Measurements from ENCODE around the gene CTSE.
"Not testable (repeated sequence)": the region's sequence is repeated elsewhere in the genome, so short reads cannot be mapped to it uniquely, and the experiment has no call there.

CTSE gene

DNA sequence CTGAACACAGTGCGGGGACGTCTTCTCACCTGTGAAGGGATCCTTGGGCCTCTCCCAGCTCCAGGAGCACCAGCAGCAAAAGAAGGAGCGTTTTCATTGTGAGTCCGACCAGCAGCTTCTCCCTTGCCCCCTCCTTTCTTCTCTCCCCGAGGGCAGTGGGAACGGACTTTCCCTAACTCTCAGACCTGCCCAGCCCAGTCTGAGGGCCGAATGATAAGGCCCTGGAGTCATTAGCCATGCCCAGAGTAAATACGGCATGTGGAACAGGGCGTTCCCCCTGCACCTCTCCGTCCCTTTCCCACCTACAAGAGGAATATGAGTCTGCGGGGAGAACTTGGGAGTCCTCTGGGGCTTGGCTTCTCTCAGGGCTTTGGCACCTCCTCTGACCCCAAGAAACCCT, at the start of gene CTSE:
TSS of gene CTSE (minus strand) at position 201 of the 400 bp plus-strand sequence. CDS start at position 97, 104 bp downstream.
- no peak for DNase-seq (ENCODE audit: low read depth)
- no peak within 1 kb of the TSS for H3K4me3 ChIP-seq (ENCODE audit: low read depth, low read length)

DNA sequence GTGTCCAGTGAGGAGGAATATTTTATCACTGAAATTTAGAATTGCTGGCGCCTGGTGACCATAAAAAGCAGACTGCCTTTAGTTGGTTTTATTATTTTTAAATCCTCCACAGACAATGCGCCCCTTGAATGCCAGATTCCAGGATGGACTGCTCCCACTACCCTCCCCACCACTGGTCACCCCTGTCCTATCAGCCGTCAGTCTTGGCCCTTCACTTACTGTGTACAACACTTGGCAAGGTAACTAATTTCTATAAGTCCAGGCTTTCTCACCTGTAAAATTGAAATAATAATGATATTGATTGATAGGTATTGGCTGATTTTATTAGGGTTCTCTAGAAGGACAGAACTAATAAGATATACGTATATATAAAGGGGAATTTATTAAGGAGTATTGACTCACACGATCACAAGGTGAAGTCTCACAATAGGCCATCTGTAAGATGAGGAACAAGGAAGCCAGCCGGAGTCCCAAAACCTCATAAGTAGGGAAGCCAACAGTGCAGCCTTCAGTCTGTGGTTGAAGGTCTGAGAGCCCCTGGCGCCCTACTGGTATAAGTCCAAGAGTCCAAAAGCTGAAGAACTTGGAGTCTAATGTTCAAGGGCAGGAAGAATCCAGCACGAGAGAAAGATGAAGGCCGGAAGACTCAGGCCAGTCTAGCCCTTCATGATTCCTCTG, 47.1 kb upstream of the CTSE start:
- H3K4me3 ChIP-seq (ENCODE audit: low read depth, low read length): no peak overlapping the region
- DNase-seq (ENCODE audit: low read depth): no peak

- no peak overlapping the region for H3K4me3 ChIP-seq (ENCODE audit: low read depth, low read length)
- DNase-seq (ENCODE audit: low read depth): no peak
These were observed 44.6 kb upstream of the CTSE start for GRCh38 chr1:206068314-206068713.

DNA sequence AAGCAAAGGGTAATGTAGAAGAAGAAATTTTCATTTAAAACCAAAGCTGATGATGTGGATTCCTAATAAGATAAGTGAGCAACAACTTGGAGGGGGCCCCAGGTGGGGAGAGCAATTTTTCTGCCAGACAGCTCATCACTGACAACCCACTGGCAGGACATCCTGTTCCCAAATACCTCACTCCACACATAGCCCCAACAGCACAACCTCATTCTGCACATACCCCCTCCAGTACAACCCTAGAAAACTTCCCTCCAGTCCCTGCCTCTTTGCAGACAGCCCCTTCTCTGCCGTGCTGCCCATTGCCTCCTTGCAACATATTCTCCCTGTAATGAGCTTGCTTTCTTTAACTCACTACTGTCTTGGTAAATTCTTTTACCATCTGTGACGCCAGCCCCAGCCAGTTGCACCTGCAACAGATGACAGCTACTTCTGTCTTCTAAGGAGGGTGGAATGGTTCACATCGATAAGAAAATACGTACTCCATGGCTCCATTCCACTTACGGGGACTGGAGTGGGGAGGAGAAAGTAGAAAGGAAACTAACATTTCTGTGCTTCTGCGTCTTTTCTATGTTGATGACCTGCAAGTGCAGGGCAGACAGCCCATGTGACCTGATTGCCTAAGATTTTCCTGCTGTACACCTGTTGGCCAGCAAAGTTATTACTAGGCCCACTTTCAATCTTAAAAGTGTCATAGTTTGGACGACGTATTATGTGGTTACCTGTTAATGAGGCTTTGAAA, 44.0 kb upstream of the CTSE start:
- H3K4me3 ChIP-seq (ENCODE audit: low read depth, low read length): no peak overlapping the region
- peak; percentile 31 for DNase-seq (ENCODE audit: low read depth)

- H3K4me3 ChIP-seq (ENCODE audit: low read depth, low read length): no peak overlapping the region
- no peak for DNase-seq (ENCODE audit: low read depth)
These were observed 42.9 kb upstream of the CTSE start for GRCh38 chr1:206066479-206067171.

DNA sequence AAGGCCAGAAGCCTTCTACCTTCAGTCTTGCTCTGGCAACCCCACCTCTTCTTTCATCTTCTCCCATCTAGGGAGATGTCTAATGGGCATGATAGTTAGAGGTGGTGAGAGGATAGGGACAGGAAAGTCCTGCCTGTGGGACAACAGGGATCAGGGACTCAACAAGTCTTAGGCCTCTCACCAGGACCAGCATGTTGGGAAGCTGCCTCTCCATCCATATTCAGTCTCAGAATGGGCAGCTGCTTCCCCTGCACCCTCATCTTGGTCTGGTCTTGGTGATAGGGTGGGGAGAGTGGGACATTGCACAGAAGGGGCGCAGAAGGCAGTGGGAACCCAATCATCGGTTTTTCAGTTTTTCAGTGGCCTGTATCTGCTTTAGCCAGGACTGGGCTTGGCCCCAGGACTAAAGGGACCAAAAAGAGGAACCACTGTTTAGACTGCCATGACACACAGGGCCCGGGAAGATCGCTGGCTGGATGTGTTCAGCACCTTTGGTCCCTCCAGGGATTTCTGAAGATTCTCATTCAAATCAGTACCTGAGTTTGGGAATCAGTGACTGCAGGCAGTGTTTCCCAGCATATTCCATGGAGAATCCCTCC, 42.0 kb upstream of the CTSE start:
- no peak for DNase-seq (ENCODE audit: low read depth)
- H3K4me3 ChIP-seq (ENCODE audit: low read depth, low read length): no peak overlapping the region

- H3K4me3 ChIP-seq (ENCODE audit: low read depth, low read length); DNase-seq (ENCODE audit: low read depth): not testable (repeated sequence)
These were observed 40.8 kb upstream of the CTSE start for GRCh38 chr1:206064501-206064900.

DNA sequence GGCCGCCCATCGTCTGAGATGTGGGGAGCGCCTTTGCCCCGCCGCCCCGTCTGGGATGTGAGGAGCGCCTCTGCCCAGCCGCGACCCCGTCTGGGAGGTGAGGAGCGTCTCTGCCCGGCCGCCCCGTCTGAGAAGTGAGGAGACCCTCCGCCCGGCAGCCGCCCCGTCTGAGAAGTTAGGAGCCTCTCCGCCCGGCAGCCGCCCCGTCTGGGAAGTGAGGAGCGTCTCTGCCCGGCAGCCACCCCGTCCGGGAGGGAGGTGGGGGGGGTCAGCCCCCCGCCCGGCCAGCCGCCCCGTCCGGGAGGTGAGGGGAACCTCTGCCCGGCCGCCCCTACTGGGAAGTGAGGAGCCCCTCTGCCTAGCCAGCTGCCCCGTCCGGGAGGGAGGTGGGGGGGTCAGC, 40.3 kb upstream of the CTSE start:
- H3K4me3 ChIP-seq (ENCODE audit: low read depth, low read length); DNase-seq (ENCODE audit: low read depth): not testable (repeated sequence)

GRCh38 chr1:206062464-206062863, 38.8 kb upstream of the CTSE start:
- no peak for DNase-seq (ENCODE audit: low read depth)
- H3K4me3 ChIP-seq (ENCODE audit: low read depth, low read length): no peak overlapping the region

GRCh38 chr1:206060844-206061243, 37.1 kb upstream of the CTSE start:
- DNase-seq (ENCODE audit: low read depth): no peak
- H3K4me3 ChIP-seq (ENCODE audit: low read depth, low read length): no peak overlapping the region

DNA sequence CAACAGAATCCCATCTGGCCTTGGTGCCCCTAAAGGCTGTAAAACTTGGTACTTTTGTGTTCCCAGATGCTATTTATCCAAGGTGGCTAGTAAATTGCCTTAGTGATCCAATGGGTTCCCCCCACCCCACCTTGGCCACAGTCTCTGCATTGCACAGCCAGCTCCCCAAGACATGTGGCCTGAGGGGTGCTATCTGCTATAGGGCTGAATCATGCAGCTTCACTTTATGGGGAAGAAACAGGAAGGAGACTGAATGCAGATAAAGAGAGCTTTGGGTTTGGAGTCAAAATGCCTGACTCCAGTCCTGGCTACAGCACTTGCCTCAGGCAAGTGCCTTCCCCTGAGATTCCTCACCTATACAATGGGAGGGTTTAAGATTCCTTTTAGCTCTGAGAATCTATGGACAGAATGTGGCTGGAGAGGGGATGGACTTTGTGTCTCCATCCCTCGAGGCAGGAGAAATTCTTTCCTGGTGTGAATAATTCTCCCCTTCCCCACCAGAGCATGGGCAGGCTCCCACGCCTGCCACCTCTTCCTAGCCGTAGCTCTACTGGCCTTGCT, 35.7 kb upstream of the CTSE start:
- DNase-seq (ENCODE audit: low read depth): no peak
- no peak overlapping the region for H3K4me3 ChIP-seq (ENCODE audit: low read depth, low read length)

DNA sequence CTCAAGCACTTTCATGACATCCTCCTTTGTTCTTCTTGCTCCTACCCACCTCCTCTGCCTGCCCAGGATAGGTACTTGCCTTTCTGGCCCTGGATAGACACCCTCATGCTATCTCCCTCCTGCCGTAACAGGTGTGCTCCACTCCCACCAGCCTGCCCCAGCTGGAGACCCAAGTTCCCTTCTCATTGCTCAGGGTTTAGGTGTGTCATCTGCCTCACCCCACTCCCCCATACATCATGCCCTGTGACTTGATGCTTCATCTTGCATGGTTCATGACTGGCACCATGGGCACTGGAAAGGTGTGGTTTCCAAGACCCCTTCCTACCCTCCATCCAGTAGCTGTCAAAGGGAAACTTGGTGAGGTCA, 35.2 kb upstream of the CTSE start:
- H3K4me3 ChIP-seq (ENCODE audit: low read depth, low read length): no peak overlapping the region
- no peak for DNase-seq (ENCODE audit: low read depth)

GRCh38 chr1:206058289-206058926, 34.7 kb upstream of the CTSE start:
- not testable (repeated sequence) for DNase-seq (ENCODE audit: low read depth); H3K4me3 ChIP-seq (ENCODE audit: low read depth, low read length)

GRCh38 chr1:206055639-206056323, 32.1 kb upstream of the CTSE start:
- DNase-seq (ENCODE audit: low read depth); H3K4me3 ChIP-seq (ENCODE audit: low read depth, low read length): not testable (repeated sequence)

DNA sequence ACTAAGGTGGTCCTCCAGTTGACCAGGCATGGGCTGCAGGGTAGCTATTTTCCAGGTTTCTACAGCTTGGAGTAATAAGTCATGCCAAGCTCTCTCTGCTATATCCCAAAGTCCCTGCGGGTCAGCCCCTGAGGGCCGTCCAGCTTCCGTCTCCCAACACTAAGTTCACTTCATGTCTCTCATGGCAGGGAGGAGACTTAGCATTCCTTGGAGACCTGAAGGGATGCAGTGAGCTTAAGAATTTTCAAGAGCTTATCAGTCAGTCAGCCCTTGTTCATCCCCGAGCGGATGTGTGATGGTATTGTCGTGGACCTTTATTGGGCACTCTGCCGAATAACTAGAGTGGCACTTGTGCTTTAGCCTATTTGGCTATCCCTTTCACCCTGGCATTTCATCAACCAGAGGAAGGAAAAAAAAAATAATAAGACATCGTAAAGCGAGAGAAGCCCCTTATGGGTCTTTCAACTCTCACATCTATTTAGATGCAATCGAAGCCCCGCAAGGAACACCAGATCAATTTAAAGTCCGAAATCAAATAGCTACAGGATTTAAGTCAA, 31.5 kb upstream of the CTSE start:
- not testable (repeated sequence) for DNase-seq (ENCODE audit: low read depth); H3K4me3 ChIP-seq (ENCODE audit: low read depth, low read length)

- not testable (repeated sequence) for H3K4me3 ChIP-seq (ENCODE audit: low read depth, low read length); DNase-seq (ENCODE audit: low read depth)
These were observed 29.9 kb upstream of the CTSE start for GRCh38 chr1:206053616-206054015.

- DNase-seq (ENCODE audit: low read depth); H3K4me3 ChIP-seq (ENCODE audit: low read depth, low read length): not testable (repeated sequence)
These were observed 29.4 kb upstream of the CTSE start, which contains the start of gene RHEX for GRCh38 chr1:206052919-206053610. RHEX (plus strand) TSS chr1:206053173; CDS start chr1:206097829, 44,656 bp downstream.
